ENCODE data around the gene RGS19.

Gene RGS19

GRCh38 chr20:64076061-64076997 is 3.0 kb downstream of the RGS19 start:
- in situ Hi-C loops (cut with MboI; ENCODE audit: low sequenced_read_pairs, unreplicated experiment) = no loop called here
- TF ChIP-seq, protein P1, sequence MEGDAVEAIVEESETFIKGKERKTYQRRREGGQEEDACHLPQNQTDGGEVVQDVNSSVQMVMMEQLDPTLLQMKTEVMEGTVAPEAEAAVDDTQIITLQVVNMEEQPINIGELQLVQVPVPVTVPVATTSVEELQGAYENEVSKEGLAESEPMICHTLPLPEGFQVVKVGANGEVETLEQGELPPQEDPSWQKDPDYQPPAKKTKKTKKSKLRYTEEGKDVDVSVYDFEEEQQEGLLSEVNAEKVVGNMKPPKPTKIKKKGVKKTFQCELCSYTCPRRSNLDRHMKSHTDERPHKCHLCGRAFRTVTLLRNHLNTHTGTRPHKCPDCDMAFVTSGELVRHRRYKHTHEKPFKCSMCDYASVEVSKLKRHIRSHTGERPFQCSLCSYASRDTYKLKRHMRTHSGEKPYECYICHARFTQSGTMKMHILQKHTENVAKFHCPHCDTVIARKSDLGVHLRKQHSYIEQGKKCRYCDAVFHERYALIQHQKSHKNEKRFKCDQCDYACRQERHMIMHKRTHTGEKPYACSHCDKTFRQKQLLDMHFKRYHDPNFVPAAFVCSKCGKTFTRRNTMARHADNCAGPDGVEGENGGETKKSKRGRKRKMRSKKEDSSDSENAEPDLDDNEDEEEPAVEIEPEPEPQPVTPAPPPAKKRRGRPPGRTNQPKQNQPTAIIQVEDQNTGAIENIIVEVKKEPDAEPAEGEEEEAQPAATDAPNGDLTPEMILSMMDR (IDR thresholded peaks at IDR 0.05; ENCODE audit: borderline replicate concordance, control extremely low read depth, extremely low read depth, insufficient read depth, missing control alignments) = no peak
- DNase-seq (ENCODE audit: low spot score) = no peak

DNA sequence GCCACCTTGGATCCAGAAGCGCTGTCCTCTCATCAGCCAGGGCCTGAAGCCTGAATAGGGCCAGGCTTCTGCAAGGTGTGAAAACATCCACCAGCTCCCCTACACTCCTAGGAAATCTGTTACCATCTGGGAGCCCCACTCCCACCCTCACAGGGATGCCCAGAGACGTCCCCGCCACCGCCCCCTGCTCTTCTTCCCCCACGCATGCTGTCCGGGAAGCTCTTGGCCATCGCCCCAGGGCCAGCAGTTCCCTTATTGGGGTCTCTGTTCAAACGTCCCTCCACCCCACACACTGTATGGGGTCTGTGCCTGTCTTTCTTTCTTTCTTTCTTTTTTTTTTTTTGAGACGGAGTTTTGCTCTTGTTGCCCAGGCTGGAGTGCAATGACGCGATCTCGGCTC is 3.8 kb downstream of the RGS19 start:
- TF ChIP-seq, protein P1 (IDR thresholded peaks at IDR 0.05; ENCODE audit: borderline replicate concordance, control extremely low read depth, extremely low read depth, insufficient read depth, missing control alignments) = no peak
- in situ Hi-C loops (cut with MboI; ENCODE audit: low sequenced_read_pairs, unreplicated experiment) = no loop called here
- no peak for DNase-seq (ENCODE audit: low spot score)

DNA sequence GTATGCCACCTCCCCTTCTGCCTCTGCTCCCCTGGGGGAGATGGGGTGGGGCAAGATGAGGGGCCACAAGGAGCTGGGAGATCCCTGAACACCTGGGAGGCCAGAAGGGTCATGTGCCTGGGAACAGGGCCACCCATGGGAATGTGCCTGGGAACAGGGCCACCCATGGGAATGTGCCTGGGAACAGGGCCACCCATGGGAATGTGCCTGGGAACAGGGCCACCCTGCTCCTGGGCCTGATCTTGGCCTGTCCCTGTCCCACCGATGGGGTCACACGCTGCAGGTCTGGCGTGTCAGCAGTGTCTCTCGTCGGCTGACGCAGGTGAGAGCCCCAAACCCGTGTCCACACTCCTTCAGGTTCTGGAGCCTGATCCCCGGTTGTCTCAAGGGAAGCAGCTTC is 4.4 kb downstream of the RGS19 start:
- TF ChIP-seq, protein P1 (IDR thresholded peaks at IDR 0.05; ENCODE audit: borderline replicate concordance, control extremely low read depth, extremely low read depth, insufficient read depth, missing control alignments) = no peak
- in situ Hi-C loops (cut with MboI; ENCODE audit: low sequenced_read_pairs, unreplicated experiment) = no loop called here
- DNase-seq (ENCODE audit: low spot score) = no peak

- in situ Hi-C loops (cut with MboI; ENCODE audit: low sequenced_read_pairs, unreplicated experiment) = no loop called here
- DNase-seq (ENCODE audit: low spot score) = no peak
- TF ChIP-seq, protein P1 (IDR thresholded peaks at IDR 0.05; ENCODE audit: borderline replicate concordance, control extremely low read depth, extremely low read depth, insufficient read depth, missing control alignments) = no peak
These were observed 5.0 kb downstream of the RGS19 start for GRCh38 chr20:64074184-64074789.

- TF ChIP-seq, protein P1 (IDR thresholded peaks at IDR 0.05; ENCODE audit: borderline replicate concordance, control extremely low read depth, extremely low read depth, insufficient read depth, missing control alignments) = no peak
- no peak for DNase-seq (ENCODE audit: low spot score)
- in situ Hi-C loops (cut with MboI; ENCODE audit: low sequenced_read_pairs, unreplicated experiment) = no loop called here
These were observed 5.7 kb downstream of the RGS19 start for GRCh38 chr20:64073476-64074183.

GRCh38 chr20:64072498-64073063 is 6.7 kb downstream of the RGS19 start:
- in situ Hi-C loops (cut with MboI; ENCODE audit: low sequenced_read_pairs, unreplicated experiment) = no loop called here
- DNase-seq (ENCODE audit: low spot score) = no peak
- TF ChIP-seq, protein P1 (IDR thresholded peaks at IDR 0.05; ENCODE audit: borderline replicate concordance, control extremely low read depth, extremely low read depth, insufficient read depth, missing control alignments) = no peak
